Measurements from ENCODE around the gene TMEM74B. TPM values are rescaled to one million over a fixed set of nuclear protein-coding genes. Genes with fewer than 3 reads are reported as not detected.

The TMEM74B gene
- total RNA-seq, 1 experiment from 2014 or later, result 1.1 TPM

- CTCF ChIA-PET, result no interaction called here
- BruUV-seq (replicated peaks), result no TSS peak
Observed at GRCh38 chr20:1198751-1199150, 14.0 kb upstream of the TMEM74B start.

GRCh38 chr20:1197801-1198200, 13.0 kb upstream of the TMEM74B start:
- in situ Hi-C loops (cut with HindIII; ENCODE audit: low pct_unique_long_range_greater_than_20kb, low sequenced_read_pairs) (no loop called here), intact Hi-C loops (cut with micrococcal nuclease; ENCODE audit: unreplicated experiment) (no loop called here)
- BruUV-seq (replicated peaks), result no TSS peak
- DNase-seq (ENCODE audit: low read depth, low spot score) (no peak), ATAC-seq (no peak)
- Histone ChIP-seq H3K27ac (ENCODE audit: low read length) (no peak overlapping the region), H3K27me3 (ENCODE audit: control insufficient read depth, insufficient read depth, low read length) (peaks cover under 1% of the 10 kb centered on the region; the same call in 1 of the 2 replicates), H3K4me1 (ENCODE audit: control insufficient read depth, insufficient read depth, low read length) (no peaks in the 10 kb centered on the region), H3K4me3 (ENCODE audit: low read depth in 2 of 2, low read length in 2 of 2) (no peak overlapping the region), H3K9me3 (ENCODE audit: control insufficient read depth, insufficient read depth, low read depth, low read length) (no peaks in the 10 kb centered on the region), H3K36me3 (ENCODE audit: control insufficient read depth, insufficient read depth, low read length) (no peaks in the 10 kb centered on the region)
- CTCF ChIA-PET, result no interaction called here
- TF ChIP-seq TCF7L2 (IDR thresholded peaks at IDR 0.05; ENCODE audit: low read depth, low read length) (no peak), SIN3A (IDR thresholded peaks at IDR 0.05; ENCODE audit: borderline replicate concordance, insufficient read depth, low read depth, low read length) (no peak), REST (IDR thresholded peaks at IDR 0.05; ENCODE audit: insufficient read depth in 1 of 2, low read depth in 2 of 2, low read length in 1 of 2) (no peak), CTCF (IDR thresholded peaks at IDR 0.05) (no peak), POLR2AphosphoS5 (IDR thresholded peaks at IDR 0.05; ENCODE audit: low read depth, low read length) (no peak)
- POLR2A ChIA-PET, result no interaction called here

More at GRCh38 chr20:1198751-1199150, 14.0 kb upstream of the TMEM74B start:
- no peaks in the 10 kb centered on the region for H3K36me3 ChIP-seq (ENCODE audit: control insufficient read depth, insufficient read depth, low read length)
- in situ Hi-C loops (cut with HindIII; ENCODE audit: low pct_unique_long_range_greater_than_20kb, low sequenced_read_pairs), result no loop called here
- POLR2A ChIA-PET, result no interaction called here
- no peak overlapping the region for H3K4me3 ChIP-seq (ENCODE audit: low read depth in 2 of 2, low read length in 2 of 2)
- DNase-seq (ENCODE audit: low read depth, low spot score) (no peak), ATAC-seq (no peak)
- intact Hi-C loops (cut with micrococcal nuclease; ENCODE audit: unreplicated experiment), result no loop called here
- H3K27me3 ChIP-seq (ENCODE audit: control insufficient read depth, insufficient read depth, low read length), result peaks cover 3% of the 10 kb centered on the region; the same call in 1 of the 2 replicates
- H3K9me3 ChIP-seq (ENCODE audit: control insufficient read depth, insufficient read depth, low read depth, low read length), result no peaks in the 10 kb centered on the region
- no peak overlapping the region for H3K27ac ChIP-seq (ENCODE audit: low read length)
- no peak for TF ChIP-seq REST (IDR thresholded peaks at IDR 0.05; ENCODE audit: insufficient read depth in 1 of 2, low read depth in 2 of 2, low read length in 1 of 2)
- no peaks in the 10 kb centered on the region for H3K4me1 ChIP-seq (ENCODE audit: control insufficient read depth, insufficient read depth, low read length)
